Fibroblast of skin of right biceps (primary cell): Measurements from ENCODE around the gene NPAS2.

Experiments used
- DNase-seq: peaks from one replicate; pipeline ENCODE4 v3.0.0-alpha.2; 2013

Gene NPAS2

DNA sequence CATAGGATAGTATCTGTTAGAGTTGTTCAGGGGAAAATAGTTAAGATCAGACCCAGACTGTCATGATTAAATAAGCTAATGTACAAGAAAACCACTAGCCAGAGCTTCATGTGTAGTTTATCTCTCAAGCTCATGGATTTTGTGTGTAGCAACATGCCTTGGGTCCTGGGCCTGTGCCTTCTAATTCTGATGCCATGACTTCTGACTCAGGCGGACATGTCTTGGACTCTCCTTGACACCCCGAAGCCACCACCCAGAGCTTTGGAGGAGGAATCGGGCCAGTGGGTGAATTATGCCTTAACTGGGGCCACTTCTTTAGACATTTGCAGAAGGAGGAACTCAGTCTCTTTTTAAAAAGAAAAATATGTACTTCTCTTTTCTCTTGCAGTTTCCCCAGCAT lies 68.7 kb downstream of the NPAS2 start:
- DNase-seq, result no peak

DNA sequence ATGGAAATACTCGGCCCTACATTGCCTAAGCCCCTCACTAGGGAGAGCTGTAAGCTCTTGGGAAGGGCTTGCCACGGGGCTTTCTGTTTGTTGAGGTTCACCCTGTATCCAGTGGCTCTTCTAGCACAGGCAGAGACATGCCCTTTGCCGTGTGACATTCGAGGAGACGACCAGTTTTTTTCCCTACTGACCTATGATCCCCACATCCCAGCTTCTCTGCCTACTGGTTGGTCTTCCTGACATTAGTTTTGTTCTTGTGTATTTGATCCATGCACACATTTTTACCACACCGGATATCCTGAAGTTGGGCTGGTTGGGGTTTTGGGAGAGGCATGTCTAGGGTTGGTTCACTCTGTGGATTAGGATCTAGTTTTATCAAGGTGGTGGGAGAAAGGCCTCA lies 69.3 kb downstream of the NPAS2 start:
- no peak for DNase-seq

DNA sequence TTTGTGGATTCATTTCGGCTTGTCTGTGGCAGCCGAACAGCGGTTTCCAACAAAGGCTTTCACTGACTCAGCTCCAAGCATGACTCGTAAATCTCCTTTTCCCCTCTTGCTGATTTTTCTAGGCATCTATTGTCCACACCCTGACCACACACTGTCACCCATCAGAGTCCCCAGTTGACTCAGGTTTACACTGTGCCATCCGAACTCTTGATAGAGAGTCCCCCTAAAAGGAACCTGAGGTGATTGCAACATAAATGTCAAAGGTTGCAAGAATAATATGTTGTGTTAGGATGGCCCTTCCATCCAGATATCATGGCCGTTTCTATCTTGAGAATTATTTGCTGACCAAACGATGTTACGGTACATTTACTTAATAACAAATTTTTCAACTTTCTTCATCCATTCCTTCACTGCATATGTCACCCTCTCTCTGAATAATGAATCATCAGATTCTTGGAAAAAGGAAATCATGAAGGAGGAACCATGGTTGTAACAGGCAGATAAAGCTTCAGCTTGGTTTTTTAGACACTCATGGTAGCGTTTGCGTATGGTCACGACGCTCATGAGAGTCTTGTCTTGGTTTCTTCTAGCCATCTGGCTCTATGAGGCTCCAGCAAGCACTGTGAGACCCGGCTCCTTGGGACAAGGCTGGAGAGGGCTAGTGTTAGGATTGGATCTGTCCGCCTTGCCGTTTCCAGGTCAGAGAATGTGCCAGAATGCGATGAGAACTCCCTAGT lies 72.1 kb downstream of the NPAS2 start:
- peak; percentile 86 for DNase-seq

DNA sequence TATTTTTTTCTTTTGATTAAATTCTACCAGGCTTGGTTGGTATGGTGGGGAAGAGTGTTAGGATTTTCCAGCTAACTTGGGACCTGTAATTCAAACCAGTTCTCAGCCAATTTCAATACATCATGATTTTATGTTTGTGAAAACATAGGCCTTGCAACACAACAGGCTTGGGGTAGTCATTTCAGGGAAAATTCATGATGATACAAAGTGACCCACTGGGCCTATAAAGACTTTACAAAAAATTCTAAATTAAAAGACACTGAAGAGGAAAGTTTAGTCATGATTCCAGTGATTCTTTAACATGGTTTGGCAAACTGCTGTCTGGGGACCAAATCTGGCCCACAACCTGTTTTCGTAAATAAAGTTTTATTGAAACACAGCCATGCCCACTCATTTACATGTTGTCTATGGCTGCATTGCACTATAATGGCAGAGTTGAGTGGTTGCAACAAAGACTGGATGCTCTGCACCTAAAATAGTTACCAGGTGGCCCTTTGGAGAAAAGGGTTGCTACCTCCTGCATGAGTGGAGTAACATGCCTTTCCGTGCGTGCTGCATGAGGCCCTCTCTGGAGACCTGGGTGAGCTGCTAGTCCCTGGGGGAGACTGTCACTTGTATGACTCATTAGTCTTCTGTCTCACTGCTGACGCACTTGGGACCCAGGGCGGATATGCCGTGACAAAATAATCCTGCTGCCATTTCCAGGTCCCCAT lies 73.6 kb downstream of the NPAS2 start:
- DNase-seq, result peak; percentile 63

DNA sequence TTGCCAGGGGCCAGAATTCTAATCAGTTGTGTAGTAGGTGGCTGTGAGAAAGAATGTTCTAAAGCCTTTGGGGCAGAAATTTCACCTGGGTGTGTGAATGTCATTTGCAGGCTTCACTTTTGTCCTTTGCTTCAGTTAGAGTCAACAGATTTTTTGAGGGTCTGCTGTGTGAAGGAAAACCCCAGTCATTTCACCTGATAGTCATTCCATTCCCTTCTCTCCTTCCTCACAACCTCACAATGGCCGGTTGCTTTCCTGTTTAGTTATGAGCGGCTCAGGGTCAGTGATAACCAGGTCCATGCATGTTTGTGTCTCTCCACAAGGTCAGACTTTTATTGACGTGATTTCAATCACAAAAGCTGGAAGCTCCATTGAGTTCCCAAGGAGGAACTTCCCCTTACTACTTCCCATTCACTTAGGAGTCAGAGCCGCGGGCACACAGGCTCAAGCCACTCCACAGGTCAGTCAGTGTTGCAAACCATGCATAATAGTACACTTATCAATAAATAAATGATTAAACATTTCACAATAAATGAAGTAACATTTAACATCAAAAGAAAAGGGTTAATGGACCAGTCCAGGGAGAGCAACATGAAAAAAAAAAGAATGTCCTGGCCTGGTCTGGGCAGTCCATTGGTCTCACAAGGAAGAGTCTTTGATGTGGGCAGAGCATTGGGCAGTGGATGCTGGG lies 74.3 kb downstream of the NPAS2 start:
- DNase-seq, result no peak

DNA sequence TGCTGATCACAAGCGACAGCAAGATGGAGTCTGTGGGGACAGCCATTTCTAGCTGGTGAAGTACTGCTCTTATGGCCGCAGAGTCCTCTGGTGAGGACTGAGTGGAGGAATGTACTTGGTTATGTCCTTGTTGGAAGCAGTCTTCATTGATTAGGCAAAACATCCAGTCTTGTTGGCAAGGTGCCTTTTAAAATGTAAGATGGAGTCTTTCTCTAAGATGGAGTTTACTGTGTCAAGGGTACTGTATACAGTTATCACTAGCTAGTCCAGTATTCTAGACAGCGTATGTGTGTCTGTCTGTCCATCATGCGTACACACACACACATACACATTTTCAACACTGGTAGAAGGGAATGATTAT lies 74.8 kb downstream of the NPAS2 start:
- DNase-seq, result no peak

DNA sequence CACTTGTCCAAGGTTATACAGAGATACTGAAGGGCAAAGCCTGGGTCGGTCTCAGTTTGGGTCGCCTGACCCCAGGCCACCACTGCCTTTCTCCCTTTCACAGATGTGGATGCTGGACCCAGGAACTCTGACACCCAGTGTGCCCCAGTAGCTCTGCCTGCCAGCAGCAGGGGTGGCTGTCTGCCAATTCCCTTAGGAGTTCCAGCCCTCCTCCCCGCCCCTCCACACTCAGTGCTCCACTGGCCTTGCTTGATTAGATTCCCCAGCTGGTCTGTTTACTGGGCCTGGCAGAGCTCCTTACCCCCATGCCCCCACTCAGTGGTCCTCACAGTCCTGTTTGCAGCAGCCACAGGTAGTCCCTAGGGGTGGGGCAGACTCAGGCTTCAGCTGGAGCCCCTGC lies 75.5 kb downstream of the NPAS2 start:
- no peak for DNase-seq

DNA sequence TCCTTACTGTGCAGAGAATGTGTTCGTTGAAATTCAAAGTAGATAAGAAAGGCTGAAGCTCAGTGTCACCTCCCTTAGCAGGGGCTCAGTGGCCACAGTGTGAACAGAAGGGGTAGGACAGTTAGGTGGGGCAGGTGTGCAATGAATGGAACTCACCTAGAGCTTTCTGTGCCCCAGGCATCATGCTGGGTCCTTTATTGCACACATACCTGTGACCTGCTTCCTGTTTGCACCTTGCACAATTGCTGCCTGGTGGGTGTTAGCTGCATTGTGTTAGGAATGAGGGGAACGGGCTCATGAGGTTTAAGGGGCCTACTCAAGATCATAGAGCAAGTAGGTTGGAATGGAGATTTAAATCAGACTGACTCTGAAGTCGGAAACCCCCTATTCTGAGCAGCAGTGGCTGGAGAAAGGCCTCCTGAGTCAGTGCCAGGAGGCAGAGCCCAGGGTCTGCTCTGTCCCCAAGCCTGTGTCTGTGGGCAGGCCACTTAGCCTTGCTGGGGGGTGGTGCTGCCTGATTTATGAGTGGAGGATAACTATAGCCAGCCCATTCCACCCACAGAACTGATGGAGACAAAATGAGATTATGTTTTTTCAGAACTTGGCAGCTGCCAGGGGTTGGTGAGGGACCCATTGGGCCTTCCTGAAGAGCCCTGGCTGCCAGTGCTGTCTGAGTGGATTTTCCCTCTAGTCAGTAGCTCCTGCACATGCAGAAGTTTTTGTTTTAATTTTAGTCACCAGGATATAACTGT lies 76.2 kb downstream of the NPAS2 start:
- no peak for DNase-seq

DNA sequence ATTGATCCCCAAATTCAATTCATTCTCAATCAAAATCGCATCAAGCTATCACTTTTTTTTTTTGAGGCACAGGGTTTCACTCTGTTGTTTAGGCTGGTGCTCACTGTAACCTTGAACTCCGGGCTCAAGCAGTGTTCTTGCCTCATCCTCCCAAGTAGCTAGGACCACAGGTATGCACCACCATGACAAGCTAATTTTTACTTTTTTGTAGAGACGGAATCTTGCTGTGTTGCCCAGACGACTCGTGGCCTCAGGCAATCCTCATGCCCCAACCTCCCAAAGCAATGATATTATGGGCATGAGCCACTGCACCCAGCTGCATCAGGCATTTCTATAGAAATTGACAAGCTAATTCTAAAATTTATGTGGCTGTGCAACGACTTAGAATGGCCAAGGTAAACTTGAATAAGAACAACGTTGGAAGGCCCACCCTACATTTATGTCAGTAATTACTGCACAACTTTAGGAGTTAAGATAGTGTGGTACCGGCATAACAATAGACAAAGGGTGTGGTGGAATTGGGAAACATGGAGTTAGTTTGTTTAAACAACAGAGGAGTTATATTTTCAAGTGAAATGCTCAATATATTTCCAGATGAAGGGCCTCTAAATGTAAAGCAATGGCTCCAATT lies 78.2 kb downstream of the NPAS2 start:
- DNase-seq, result no peak

DNA sequence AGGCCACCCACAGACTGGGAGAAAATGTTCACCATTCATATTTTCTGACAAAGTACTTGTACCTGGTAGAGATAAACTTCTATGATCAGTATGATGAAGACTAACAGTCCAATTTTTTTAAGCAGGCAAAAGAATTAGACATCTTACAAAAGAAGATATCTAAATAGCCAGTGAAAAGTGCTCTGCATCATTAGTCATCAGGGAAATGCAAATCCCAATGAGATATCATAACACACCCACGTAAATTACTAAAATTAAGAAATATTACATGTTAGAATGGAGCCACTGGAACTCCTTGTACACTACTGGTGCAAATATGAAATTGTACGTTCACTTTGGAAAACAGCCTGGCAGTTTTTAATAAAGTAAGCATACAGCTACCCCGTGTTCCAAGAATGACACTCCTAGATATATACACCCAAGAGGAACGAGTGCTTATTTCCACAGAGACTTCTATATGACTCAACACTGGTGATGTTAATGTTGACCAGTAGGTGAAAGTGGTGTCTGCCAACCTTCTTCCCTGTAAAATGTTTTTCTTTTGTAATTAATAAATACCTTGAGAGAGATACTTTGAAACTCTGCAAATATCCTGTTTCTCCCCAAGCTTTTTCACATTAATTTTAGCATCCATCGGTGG lies 80.3 kb downstream of the NPAS2 start:
- DNase-seq, result no peak

DNA sequence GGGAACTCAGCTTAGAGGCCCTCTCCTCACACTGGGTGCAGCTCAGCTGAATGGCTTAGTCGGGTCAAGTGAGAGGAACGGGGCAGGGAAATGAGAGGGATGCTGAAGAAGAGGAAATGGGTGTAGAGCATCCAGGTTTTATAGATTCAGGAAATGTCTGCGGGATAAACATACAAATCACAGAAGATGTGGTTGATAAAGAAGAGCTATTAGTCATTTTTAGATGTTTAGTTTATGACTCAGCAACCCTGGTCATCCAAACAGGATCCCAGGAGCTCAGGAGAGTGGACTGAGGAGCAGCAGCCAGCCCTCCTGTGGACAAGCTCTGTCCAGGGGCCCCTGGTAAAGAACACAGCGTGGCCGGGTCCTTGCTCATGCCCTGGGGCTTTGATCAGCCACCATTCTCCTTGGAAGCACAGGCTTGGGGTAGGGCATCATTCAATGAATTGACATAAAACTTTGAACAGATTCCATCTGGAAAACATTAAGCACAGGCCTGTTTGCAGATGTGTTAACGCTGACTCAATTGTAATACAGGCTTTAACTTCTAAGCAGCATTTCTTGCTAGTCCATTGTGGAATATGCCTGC lies 83.0 kb downstream of the NPAS2 start:
- peak; percentile 97 for DNase-seq

DNA sequence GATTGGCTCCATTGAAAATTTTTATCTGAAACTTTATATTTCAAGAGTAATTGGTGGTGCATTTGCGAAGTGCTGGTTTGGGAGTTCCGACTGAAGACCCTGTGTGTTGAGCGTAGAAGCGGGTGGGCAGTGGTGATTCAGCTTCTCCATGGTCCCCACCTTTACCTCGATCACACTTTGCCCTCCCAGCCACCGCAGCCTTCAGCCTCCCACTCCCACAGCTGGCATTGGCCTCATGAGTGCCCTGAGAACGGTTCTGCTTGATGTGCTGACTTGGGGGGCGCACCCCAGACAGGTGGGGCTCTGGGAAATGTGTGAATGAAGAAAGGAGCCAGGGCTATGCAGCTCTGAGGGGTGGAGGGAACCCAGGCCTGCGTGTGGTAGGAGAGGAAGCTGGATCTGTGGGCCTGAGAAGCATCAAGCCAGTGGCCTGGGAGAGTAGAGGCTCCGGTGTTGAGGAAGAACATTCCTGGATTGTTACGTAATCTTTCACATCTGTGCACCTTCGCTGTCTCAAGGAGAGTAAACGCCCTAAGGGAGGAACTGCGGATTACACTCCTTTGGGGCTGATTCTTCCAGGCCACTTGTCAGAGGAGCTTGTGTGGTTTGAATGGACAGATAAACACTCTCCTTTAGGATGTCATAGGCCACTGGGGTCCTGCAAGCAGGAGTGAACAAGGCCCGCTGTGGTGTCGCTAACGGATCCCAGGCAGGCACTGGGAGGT lies 83.8 kb downstream of the NPAS2 start:
- peak; percentile 33 for DNase-seq

DNA sequence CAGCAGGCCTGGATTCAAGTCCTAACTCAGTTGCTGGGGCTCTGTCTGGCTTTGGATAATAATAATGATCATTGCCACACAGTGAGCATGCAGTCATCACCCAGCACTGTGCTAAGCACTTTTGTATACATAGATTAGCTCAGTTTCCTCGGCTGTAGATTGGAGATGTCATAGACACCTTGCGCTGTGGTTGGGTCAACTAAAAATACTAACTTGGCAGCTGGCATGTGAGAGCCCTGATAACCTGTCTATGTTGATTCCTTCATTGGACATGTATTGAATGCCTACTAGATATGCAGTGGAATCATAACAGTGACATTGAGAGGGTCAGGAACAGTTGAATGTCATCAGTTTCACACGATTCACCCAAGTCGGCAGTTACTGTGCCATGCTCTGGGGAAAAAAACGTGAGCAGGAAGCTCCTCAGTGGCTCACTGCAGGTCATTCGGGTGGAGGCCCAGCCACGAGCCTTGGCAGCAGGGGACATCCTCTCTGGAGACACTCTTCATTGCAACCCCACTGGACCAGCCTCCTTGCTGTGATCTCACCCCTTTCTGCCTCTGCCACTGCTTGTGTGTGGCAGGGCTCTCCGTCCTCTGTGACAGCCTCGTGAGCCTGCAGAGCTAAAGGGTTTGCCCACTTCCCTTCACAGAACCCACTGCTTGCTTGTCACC lies 85.3 kb downstream of the NPAS2 start:
- no peak for DNase-seq

DNA sequence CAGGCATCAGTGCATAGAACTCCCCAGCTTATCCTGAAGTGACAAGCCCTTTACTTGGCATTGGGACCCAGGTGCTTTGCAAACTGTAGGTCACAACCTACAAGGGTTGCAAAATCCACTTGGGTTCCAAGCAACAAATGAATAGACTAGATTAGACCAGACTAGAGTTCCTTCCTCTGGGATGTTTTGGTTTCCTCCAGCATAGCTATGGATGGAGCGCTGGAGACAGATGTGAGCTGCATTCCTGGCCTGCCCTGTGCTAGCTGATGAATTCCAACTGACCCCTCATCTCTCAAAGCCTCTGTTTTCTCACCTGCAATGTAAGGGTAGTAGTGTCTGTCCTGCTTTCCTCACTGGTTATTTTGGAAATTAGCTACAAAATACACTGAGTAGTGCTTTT lies 86.2 kb downstream of the NPAS2 start:
- no peak for DNase-seq

DNA sequence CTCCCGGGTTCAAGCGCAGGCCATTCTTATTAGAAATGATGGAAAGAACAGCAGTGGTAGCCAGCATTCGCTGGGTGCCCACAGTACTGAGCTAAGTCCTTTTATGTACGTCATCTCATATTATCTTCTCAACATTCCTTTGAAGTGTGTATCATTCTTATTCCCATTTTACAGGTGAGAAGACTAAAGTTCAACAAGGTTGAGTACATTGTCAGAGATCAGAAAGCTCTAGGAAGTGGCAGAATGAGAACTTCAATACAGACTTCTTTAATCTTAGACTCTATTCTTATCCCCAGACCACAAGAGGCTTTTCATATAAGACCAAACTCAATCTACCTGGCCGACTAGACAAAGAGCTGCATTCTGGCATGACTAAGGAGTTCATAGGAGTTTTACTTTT lies 86.7 kb downstream of the NPAS2 start:
- no peak for DNase-seq

DNA sequence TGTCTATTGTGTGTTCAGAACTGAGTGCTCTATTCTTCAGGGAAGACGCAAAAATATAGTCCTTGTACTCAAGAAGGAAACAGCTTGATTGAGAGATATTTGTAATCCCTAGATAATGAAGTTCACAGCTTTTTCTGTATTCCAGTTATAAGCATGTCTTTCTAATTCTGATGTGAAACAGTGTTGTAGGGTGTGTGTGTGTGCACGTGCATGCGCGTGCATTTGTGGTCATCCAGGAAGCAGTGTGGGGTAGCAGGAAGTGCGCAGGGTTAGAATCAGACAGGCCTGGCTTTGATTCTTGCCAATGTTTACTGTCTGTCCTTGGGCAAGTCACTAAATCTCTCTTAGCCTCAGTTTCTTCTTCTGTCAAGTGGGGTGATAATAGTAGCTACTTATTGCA lies 87.9 kb downstream of the NPAS2 start:
- DNase-seq, result no peak

DNA sequence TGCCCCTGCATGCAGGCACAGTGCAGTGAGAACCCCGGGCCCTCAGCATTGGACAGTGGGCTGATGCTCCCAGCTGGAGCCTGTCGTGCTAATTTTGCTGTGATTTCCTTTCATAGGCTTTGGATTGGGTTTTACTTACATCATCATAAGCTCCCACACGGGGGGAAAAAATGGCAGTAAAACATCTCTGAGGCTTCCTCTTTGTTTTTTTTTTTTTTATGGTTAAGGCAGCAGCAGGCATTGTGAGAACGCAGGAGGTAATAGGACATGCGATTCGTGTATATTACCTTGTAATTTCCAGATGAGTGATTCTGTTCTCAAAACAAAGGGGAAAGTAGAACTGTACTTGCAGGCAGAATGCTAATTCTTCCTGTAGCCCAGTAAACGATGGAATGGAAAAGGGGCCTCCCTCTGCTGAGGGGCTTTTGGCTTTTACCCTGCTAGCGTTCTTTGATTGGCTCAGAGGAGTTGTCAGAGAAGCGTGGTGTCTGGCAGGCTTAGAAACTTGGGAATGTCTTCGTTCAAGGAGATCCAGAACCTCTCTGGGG lies 89.7 kb downstream of the NPAS2 start:
- peak; percentile 23 for DNase-seq

DNA sequence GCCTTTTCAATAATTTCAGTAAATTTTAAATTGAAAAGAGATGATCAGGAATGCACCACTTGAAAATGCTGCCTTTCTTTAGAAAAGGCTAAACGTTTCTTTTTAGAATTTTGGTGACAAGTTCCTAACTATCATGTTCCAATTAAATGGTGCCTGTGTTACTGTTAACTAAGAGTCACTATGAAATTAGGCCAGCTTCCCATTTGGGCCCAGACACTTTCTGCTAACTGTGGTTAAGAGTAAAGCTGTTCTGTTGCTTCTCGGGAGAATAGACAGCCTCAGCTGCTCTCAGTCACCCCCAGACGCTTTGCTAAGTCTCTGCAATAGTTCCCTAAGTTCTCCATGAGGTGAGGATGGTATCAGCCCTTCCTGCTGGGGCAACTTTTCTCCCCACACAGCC lies 90.2 kb downstream of the NPAS2 start:
- no peak for DNase-seq

DNA sequence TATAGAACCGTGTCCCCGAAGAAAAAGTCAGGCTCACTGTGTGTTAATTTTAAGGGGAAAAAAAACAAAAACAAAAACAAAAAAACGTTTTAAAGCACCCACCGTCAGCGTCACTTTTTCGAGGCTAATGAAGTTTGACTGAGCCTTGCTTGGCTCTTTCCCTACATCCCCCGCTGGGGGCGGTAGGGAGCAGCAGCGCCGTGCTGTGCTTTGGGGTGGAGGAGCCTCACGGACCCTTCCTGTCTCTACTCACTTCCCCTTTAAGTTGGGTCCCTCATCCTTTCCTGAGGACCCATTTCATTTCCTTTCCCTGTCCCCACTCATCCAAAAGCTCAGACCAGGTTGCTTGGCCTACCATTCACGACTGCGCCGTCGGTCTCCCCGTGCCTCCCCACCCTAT lies 99.4 kb downstream of the NPAS2 start:
- no peak for DNase-seq

DNA sequence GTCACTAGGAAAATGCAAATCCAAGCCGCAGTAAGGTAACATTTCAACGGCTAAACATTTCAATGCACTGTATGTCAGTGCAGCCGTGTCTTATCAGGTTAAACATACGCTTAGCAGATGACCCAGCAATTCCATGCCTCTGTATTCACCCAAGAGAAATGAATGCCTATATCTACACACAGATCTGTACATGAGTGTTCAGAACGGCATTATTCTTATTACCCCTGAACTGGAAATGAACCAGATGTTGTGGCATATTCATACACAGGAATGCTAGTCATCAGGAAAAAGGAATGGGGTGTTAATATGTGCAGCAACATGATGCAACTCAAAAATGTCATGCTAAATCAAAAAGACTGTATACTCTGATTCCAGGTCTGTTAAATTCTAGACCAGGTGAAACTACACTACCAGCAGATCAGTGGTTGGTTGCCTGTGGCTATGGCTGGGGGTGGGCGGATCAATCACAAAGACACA lies 101.8 kb downstream of the NPAS2 start:
- peak; percentile 95 for DNase-seq
